Prostate gland (tissue), 2 donors: ENCODE data around the gene GIT2.

Source experiments
- POLR2A ChIP-seq: fragments of 450-650 bp; IDR thresholded peaks from one replicate; pipeline ENCODE4 v1.6.1; 2016; ENCODE audit warnings: antibody characterized with exemption, mild to moderate bottlenecking
- TF ChIP-seq, protein P1 (sequence below), 4 experiments: fragments of 200-600 bp in 2 of 4; fragments of 450-650 bp in 2 of 4; sonication (generic) in 2 of 4; IDR thresholded peaks; 1 replicate in 3 of 4; 2 replicates in 1 of 4; pipeline ENCODE4 v1.5.1; 2016 to 2019; ENCODE audit warnings: antibody characterized with exemption in 4 of 4, mild to moderate bottlenecking in 2 of 4, moderate library complexity in 2 of 4

DNA sequence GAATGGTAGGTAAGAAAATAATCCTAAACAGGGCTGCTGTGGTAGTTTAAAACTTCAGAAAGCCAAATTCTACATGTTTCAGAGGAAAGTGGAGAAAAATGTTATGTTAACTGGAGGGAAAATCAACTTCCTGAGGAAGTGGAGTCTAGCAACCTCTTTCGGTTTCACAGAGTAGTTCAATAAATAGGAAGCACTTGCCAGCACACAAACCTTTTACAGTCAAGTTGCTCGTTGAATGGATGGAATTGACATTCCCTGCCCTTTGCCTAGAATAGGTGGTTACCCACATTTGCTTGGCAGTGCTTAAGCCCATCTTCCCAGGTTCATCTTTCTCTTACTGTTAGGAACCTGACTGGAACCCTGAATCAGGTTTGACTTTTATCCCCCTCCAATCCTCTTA lies 19.0 kb upstream of the GIT2 start:
- TF ChIP-seq, protein P1, sequence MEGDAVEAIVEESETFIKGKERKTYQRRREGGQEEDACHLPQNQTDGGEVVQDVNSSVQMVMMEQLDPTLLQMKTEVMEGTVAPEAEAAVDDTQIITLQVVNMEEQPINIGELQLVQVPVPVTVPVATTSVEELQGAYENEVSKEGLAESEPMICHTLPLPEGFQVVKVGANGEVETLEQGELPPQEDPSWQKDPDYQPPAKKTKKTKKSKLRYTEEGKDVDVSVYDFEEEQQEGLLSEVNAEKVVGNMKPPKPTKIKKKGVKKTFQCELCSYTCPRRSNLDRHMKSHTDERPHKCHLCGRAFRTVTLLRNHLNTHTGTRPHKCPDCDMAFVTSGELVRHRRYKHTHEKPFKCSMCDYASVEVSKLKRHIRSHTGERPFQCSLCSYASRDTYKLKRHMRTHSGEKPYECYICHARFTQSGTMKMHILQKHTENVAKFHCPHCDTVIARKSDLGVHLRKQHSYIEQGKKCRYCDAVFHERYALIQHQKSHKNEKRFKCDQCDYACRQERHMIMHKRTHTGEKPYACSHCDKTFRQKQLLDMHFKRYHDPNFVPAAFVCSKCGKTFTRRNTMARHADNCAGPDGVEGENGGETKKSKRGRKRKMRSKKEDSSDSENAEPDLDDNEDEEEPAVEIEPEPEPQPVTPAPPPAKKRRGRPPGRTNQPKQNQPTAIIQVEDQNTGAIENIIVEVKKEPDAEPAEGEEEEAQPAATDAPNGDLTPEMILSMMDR (IDR thresholded peaks at IDR 0.05) = no peak
- no peak for TF ChIP-seq POLR2A
